ENCODE results near the gene SCYL3. TPM values are rescaled to one million over a fixed set of nuclear protein-coding genes. Genes with fewer than 3 reads are reported as not detected.

The SCYL3 gene
- total and polyA plus RNA-seq, 2 donors (not counting 1 experiment from before 2014, with no cell fraction given) = 7.2 to 11.7 TPM

DNA sequence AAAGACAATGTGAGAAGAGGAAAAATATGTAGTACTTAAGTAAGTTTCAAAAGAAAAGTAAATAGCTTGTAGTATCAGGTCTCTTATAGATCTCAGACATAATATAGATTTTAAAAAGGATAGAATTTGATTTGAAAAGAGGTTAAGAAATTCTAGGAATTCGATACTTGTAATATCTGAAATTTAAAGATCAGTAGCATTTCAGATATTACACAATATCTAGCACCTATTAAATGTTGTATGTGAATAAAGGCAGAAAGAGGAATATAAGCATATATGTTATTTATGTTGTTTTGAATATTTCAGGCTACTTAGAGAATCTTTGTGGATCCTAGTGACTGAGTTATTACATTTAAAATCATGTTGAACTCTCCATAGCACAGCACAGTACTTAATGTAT is 64.0 kb downstream of the SCYL3 start:
- no peaks in the 10 kb centered on the region for H3K9me3 ChIP-seq (ENCODE audit: control insufficient read depth, insufficient read depth, low read depth, low read length)

DNA sequence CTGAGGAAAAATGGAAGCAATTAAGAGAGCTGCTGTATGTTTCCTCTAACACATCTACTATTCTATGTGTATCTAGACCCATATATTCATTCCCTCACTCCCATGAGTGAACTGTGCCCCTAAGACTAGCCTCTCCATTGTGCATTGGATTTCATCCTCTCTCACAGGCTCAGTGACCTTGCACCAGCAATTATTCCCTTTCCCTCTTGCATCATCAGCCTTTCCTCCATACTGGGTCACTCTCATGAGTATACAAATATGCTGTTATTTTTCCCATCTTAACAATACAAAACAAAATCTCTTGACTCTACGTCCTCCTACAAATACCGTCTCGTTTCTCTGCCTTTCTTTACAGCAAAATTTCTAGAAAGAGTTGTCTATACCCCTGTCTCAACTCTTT is 69.5 kb downstream of the SCYL3 start:
- Histone ChIP-seq H3K4me3 (replicated peaks in 1 of 4; ENCODE audit: control extremely low read depth in 1 of 4, insufficient read depth in 1 of 4, low read depth in 3 of 4, low read length in 4 of 4) (no peak overlapping the region), H3K4me1 (ENCODE audit: control insufficient read depth, extremely low read depth, insufficient read depth, low read length) (no peaks in the 10 kb centered on the region), H3K79me2 (ENCODE audit: control insufficient read depth, insufficient read depth, low read length) (no peaks in the 10 kb centered on the region)

More for the DNA sequence above, 64.0 kb downstream of the SCYL3 start:
- Histone ChIP-seq H3K9ac (ENCODE audit: insufficient read depth, low read length) (no peak overlapping the region), H3K4me1 (ENCODE audit: control insufficient read depth, extremely low read depth, insufficient read depth, low read length) (no peaks in the 10 kb centered on the region), H3K79me2 (ENCODE audit: control insufficient read depth, insufficient read depth, low read length) (no peaks in the 10 kb centered on the region), H3K27me3 (ENCODE audit: control insufficient read depth, insufficient read depth, low read length) (no peaks in the 10 kb centered on the region), H3K4me3 (replicated peaks in 1 of 4; ENCODE audit: control extremely low read depth in 1 of 4, insufficient read depth in 1 of 4, low read depth in 3 of 4, low read length in 4 of 4) (no peak overlapping the region), H3K36me3 (ENCODE audit: control insufficient read depth, insufficient read depth, low read length) (no peaks in the 10 kb centered on the region), H3K27ac (ENCODE audit: insufficient read depth, low read length) (no peak overlapping the region), H4K20me1 (ENCODE audit: control insufficient read depth, extremely low read depth, insufficient read depth, low read length) (no peaks in the 10 kb centered on the region), H2AFZ (ENCODE audit: low read length) (no peak overlapping the region), H3K4me2 (ENCODE audit: extremely low read depth, insufficient read depth, low read length) (no peak overlapping the region)
- DNase-seq (ENCODE audit: low read depth in 2 of 2) = no peak
- TF ChIP-seq EZH2 (IDR thresholded peaks at IDR 0.05; ENCODE audit: low read length, missing control alignments) = no peak
- TF ChIP-seq, protein P1, sequence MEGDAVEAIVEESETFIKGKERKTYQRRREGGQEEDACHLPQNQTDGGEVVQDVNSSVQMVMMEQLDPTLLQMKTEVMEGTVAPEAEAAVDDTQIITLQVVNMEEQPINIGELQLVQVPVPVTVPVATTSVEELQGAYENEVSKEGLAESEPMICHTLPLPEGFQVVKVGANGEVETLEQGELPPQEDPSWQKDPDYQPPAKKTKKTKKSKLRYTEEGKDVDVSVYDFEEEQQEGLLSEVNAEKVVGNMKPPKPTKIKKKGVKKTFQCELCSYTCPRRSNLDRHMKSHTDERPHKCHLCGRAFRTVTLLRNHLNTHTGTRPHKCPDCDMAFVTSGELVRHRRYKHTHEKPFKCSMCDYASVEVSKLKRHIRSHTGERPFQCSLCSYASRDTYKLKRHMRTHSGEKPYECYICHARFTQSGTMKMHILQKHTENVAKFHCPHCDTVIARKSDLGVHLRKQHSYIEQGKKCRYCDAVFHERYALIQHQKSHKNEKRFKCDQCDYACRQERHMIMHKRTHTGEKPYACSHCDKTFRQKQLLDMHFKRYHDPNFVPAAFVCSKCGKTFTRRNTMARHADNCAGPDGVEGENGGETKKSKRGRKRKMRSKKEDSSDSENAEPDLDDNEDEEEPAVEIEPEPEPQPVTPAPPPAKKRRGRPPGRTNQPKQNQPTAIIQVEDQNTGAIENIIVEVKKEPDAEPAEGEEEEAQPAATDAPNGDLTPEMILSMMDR (conservative IDR thresholded peaks at IDR 0.05 in 1 of 2, IDR thresholded peaks at IDR 0.05 in 1 of 2; ENCODE audit: low read depth in 1 of 2, low read length in 2 of 2) = no peak

DNA sequence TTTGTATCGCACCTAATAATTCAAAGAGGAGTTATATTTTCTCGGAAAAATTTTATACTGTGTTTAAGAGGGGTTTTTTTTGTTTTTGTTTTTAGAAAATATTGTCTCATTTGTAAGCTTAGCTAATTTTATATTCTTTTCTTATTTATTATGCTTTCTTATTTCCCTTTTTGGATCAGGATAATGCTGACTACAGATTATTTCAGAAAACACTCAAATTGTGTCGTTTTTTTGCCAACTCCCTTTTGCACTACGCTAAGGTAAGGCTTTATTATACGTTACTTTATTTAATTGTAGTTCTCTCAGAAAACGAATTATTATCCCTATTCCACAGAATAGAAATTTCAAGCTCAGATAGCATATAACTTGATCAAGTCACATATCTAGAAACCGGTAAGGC is 72.2 kb downstream of the SCYL3 start:
- Histone ChIP-seq H4K20me1 (ENCODE audit: control insufficient read depth, extremely low read depth, insufficient read depth, low read length) (no peaks in the 10 kb centered on the region), H3K9ac (ENCODE audit: insufficient read depth, low read length) (no peak overlapping the region), H3K36me3 (ENCODE audit: control insufficient read depth, insufficient read depth, low read length) (no peaks in the 10 kb centered on the region), H3K4me1 (ENCODE audit: control insufficient read depth, extremely low read depth, insufficient read depth, low read length) (no peaks in the 10 kb centered on the region), H3K4me3 (replicated peaks in 1 of 4; ENCODE audit: control extremely low read depth in 1 of 4, insufficient read depth in 1 of 4, low read depth in 3 of 4, low read length in 4 of 4) (no peak overlapping the region), H3K27me3 (ENCODE audit: control insufficient read depth, insufficient read depth, low read length) (no peaks in the 10 kb centered on the region), H3K9me3 (ENCODE audit: control insufficient read depth, insufficient read depth, low read depth, low read length) (no peaks in the 10 kb centered on the region), H3K4me2 (ENCODE audit: extremely low read depth, insufficient read depth, low read length) (no peak overlapping the region), H3K79me2 (ENCODE audit: control insufficient read depth, insufficient read depth, low read length) (no peaks in the 10 kb centered on the region), H3K27ac (ENCODE audit: insufficient read depth, low read length) (no peak overlapping the region), H2AFZ (ENCODE audit: low read length) (no peak overlapping the region)
- TF ChIP-seq, protein P1 (conservative IDR thresholded peaks at IDR 0.05 in 1 of 2, IDR thresholded peaks at IDR 0.05 in 1 of 2; ENCODE audit: low read depth in 1 of 2, low read length in 2 of 2) = no peak
- TF ChIP-seq EZH2 (IDR thresholded peaks at IDR 0.05; ENCODE audit: low read length, missing control alignments) = no peak
- DNase-seq (ENCODE audit: low read depth in 2 of 2) = no peak

More for the DNA sequence above, 69.5 kb downstream of the SCYL3 start:
- H3K9me3 ChIP-seq (ENCODE audit: control insufficient read depth, insufficient read depth, low read depth, low read length) = no peaks in the 10 kb centered on the region
- no peak for DNase-seq (ENCODE audit: low read depth in 2 of 2)
- H2AFZ ChIP-seq (ENCODE audit: low read length) = no peak overlapping the region
- no peak overlapping the region for H3K27ac ChIP-seq (ENCODE audit: insufficient read depth, low read length)
- no peaks in the 10 kb centered on the region for H3K36me3 ChIP-seq (ENCODE audit: control insufficient read depth, insufficient read depth, low read length)
- no peaks in the 10 kb centered on the region for H4K20me1 ChIP-seq (ENCODE audit: control insufficient read depth, extremely low read depth, insufficient read depth, low read length)
- TF ChIP-seq, protein P1 (conservative IDR thresholded peaks at IDR 0.05 in 1 of 2, IDR thresholded peaks at IDR 0.05 in 1 of 2; ENCODE audit: low read depth in 1 of 2, low read length in 2 of 2) = no peak
- TF ChIP-seq EZH2 (IDR thresholded peaks at IDR 0.05; ENCODE audit: low read length, missing control alignments) = no peak
- no peak overlapping the region for H3K4me2 ChIP-seq (ENCODE audit: extremely low read depth, insufficient read depth, low read length)
- H3K27me3 ChIP-seq (ENCODE audit: control insufficient read depth, insufficient read depth, low read length) = no peaks in the 10 kb centered on the region
- H3K9ac ChIP-seq (ENCODE audit: insufficient read depth, low read length) = no peak overlapping the region
